Lung microvascular endothelial cell (primary cell): ENCODE measurements around the gene CELA2A. TPM values are rescaled to one million over a fixed set of nuclear protein-coding genes. Genes with fewer than 3 reads are reported as not detected.
"Not testable (repeated sequence)": the region's sequence is repeated elsewhere in the genome, so short reads cannot be mapped to it uniquely, and the experiment has no call there.

Source experiments
- DNase-seq, 2 donors: peaks; one replicate each; pipeline versions ENCODE4 v3.0.0 to v3.0.0-alpha.2; 2010; ENCODE audit warnings: low read depth in 2 of 2
- total RNA-seq: library from RNA; depleted of rRNA; stranded (reverse); fragments of >200 nt; gene quantifications from 2 replicates; pipeline ENCODE4 v1.2.1, GENCODE V29; 2014

Gene CELA2A
- total RNA-seq, 1 donor from 2014 or later: not detected

DNA sequence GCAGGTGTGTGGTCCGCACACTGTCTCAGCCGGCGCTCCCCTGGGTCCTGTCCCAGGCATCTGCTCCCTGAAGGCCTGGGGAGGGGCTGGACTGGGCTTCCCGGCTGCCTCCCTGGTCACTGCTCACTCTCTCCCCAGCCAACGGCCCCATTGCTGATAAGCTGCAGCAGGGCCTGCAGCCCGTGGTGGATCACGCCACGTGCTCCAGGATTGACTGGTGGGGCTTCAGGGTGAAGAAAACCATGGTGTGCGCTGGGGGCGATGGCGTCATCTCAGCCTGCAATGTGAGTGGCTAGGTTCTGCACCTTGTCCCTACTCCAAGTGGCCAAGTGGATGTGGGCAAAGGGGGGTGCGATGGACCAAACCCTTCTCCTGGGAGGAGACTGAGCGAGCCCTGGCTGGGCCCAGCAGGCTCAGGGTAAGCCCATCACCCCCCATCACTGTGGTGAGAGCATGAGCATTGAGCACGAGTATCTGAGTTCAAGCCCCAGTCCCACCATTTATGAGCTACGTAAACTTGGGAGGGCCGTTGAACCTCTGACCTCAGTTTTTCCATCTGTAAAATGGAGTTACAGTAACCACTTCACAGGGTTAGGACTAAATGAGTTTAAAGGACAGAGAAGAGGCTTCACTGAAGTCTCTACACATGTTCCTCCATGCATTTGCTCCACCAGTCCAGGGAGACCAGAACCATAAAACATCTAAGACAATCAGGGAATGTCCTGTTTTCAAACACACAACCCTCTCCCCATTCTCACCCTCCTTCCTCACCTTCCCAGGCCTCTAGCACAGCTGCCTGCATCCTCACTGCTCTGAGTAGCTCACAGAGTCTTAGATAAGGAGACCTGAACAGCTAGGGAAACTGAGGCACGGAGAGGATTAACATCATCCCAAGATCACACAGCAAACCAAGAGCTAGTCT lies 11.8 kb upstream of the CELA2A start:
- no peak for DNase-seq

DNA sequence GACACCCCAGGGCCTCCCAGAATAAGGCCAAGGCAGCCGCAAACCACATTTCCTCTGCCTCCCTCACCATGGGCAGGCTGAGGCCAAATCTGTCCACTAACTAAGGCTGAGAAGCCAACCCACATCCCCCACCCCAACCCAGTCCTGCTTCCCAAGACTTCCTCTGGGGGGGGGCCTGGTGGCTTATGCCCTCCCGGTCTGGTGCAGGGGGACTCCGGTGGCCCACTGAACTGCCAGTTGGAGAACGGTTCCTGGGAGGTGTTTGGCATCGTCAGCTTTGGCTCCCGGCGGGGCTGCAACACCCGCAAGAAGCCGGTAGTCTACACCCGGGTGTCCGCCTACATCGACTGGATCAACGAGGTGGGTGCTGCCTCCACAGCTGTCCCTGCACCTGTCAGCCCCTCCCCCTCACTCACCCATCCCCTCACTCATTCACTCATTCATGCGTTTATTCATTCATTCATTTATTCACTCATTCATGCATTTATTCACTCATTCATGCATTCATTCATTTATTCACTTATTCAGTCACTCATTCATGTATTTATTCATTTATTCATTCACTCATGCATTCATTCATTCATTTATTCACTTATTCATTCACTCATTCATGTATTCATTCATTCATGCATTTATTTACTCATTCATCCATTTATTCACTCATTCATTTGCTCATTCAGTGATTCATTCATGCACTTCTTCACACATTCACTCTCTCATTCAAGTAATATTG lies 11.0 kb upstream of the CELA2A start:
- no peak for DNase-seq

DNA sequence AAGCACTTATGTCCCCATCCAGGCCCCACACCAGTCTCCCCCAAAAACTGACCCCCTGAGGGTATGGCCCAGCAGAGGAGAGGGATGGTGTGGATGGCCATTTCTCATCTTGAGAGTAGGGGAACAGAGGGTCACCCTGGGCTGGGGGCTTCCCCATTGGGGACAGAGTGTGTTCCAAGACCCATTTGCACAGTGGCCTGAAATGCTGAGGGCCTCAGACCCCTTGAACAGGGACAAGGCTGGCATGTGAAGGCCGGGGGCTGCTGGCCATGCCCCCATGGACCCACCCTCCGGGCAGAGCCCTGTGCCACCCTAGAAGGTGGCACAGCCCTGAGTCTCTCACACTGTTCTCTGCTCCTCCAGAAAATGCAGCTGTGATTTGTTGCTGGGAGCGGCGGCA lies 10.3 kb upstream of the CELA2A start:
- DNase-seq: no peak

DNA sequence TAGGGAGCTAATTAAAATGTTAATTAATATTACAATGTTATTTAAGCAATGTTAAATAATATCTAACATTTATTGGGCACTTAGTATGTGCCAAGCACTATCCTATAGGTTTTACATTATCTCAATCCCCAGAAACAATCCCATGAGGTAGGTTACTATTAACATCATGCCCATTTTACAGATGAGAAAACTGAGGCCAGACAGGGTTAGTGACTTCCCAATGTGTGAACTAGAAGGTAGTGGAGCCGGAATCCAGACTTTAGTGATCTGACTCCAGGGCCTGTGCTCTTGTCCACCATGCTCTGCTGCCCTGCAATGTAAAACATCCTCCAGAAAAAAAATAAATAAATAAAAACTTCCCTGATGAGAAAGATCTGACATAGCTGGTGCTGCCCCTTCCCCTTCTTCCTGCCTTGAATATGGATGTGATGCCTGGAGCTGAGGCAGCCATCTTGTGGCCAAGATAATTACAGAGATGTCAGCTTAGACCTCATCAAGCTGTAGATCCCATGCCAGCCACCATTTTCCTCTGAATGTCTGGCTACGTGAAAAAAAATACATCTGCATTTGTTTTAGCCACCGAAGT lies 7.6 kb upstream of the CELA2A start:
- no peak for DNase-seq

DNA sequence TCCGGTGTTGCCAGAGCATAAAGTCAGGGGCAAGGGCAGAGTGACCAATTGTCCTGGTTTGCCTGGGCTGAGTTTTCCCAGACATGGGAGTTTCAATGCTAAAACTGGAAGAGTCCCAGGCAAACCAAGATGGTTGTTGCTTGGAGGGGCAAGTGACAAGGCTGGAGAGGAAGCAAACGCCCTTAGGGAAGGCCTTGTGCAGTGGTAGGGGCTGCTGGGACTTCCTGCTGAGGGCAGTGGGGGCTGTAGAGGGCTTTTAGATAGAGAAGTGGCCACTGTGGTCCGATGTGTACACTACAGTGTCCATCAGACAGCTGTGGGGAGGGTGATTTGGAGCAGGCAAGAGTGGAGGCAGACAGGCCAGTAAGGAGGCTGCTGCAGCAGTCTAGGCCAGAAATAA lies 7.0 kb upstream of the CELA2A start:
- DNase-seq: no peak

DNA sequence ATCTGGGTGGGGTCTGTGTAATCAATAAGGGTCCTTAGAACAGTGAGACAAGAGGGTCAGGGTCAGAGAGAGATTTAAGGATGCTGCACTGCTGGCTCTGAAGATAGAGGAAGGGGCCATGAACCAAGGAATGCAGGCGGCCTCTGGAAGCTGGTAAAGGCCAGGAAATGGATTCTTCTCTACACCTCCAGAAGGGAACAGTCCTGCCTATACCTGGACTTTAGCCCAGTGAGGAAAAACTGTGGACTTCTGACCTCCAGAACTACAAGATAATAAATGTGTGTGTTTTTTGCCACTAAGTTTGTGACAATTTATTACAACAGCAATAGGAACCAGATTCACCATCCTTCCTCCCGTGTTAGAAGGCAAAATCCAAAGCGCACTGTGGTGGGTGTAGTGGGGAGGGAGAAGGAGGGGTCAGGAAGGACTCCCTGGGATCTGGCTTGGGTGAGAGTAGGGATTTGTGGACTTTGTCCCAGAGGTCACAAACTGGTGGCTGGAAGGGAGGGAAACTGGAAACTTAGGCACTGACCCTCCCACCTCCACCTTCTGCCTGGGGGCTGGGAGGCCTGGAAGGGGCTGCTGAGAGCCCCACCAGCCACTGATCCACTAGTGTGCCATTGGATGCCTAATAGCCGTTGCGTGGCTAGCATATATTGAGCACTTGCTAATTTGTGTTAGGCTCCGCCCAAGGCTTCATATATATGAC lies 5.4 kb upstream of the CELA2A start:
- DNase-seq: no peak

DNA sequence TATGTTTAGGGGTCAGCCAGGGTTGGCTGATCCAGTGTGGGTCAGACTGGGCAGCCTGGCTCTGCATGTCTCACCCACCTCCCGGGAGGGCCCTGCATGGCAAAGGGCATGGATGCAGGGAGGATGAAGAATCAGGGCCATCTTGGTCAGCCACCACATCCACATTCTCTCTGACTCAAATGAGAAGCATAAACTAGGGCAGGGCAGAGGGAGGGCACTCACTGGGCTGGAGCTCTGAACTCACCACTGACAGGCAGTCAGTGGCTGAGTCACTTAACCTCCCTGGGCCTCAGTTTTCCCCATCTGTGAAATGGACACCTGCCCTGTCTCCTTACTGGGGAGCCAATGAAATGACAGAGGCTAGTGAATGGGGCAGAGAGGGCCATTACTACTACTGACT lies 4.3 kb upstream of the CELA2A start:
- no peak for DNase-seq

DNA sequence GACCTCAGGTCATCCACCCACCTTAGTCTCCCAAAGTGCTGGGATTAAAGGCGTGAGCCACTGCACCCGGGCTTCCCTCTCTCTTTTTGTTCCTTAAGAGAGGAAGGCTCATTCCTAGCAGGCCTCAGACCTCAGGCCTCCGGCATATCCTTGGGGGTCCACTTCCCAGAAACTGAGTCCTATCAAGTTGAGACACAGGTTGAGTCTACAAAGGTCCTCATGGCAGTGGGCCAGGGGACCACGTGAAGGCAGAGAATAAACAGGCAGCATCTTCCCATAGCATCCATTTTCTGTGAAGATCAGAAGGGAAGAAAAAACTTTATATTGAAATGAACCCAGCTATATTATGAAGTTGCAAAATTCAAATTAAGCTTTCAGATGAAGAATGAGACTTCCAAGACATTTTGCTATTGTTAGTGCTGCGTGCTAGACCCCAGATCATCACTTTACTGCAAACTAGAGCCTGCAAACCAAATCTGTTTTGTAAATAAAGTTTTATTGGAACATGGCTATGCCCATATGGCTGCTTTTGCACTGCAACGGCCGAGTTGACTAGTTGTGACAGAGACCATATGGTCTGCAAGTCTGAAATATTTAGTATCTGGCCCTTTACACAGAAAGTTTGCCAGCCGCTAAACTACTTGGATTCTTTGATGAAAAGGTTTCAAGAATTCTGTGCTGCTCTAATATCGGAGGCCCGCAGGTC lies 3.5 kb upstream of the CELA2A start:
- no peak for DNase-seq

DNA sequence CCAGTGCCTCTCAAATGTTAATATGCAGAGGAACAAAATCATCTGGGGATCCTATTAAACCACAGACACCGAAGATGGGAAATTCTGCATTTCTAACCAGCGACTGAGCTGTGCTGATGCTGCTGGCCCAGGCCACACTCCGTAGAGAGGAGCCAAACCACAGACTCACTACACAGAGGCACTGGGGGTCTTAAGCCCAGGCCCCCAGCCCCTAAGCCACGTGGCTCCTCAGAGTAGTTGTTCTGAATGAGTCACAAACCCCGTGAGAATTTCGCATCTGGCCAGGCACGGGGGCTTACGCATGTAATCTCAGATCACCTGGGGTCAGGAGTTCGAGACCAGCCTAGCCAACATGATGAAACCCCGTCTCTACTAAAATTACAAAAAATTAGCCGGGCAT lies 2.8 kb upstream of the CELA2A start:
- DNase-seq: no peak

DNA sequence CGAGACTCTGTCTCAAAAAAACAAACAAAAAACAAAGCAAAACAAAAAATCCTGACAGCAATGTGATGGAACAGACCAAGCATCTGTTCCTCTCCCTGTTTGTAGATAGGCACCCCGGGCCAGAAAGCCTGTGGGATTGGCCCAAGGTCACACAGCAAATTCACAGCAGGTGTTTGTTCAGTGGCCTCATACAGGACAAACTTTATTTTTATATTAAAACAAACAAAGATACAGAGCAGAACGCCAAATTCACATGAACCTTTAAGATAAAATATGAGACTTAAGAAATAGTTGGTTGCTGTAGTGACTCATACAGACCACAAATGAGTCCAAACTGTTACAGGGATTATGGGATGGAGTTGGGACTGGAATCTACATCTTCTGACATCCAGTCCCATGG lies 2.3 kb upstream of the CELA2A start:
- DNase-seq: no peak

DNA sequence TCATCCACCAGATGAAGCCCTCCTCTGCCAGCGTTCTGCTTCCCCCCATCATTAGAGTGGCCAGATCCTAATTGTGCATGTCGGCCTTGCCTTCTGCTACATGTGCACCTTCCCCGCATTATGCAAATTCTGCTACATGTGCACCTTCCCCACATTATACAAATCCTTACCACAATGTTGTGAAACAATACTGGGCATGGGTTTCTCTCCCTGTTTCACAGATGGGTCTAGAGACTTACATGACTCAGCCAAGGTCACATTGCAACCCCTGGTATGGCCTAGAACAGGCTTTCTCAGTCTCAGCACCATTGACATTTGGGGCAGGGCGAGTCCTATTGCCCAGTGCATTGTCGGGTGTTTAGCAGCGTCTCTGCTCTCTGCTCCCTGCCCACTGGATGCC lies 1.0 kb upstream of the CELA2A start:
- no peak for DNase-seq

DNA sequence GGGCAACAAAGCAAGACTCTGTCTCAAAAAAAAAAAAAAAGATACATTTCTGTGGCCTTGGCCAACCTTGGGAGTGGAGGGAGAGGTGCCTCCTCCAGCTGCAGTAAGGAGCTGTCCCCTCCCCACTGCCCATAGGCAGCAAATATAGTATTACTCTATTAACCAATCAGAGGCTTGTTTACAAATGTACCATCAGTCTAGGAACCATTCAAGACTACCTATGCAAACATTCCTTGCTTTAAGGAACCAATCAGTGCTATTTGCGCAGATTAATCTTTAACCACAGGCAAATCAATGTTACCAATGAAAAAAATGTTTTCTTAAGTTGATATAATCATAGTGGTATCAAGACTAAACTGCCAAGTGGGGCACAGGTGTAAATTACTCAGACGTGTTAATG lies 1.1 kb downstream of the CELA2A start:
- no peak for DNase-seq

DNA sequence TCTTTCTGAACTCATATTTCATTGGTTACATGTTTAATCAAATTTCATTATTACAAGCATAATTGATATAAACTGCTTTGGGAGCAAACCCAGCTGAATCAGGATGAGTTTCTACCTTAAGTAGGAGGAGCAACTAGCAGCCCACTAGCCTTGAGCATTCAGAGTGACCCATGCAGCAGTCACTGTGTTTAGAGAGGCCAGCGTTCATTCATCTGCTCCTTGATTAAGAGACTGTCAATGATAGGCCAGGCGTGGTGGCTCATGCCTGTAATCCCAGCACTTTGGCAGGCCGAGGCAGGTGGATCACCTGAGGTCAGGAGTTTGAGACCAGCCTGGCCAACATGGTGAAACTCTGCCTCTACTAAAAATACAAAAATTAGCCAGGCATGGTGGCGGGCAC lies 1.9 kb downstream of the CELA2A start:
- DNase-seq: not testable (repeated sequence)

DNA sequence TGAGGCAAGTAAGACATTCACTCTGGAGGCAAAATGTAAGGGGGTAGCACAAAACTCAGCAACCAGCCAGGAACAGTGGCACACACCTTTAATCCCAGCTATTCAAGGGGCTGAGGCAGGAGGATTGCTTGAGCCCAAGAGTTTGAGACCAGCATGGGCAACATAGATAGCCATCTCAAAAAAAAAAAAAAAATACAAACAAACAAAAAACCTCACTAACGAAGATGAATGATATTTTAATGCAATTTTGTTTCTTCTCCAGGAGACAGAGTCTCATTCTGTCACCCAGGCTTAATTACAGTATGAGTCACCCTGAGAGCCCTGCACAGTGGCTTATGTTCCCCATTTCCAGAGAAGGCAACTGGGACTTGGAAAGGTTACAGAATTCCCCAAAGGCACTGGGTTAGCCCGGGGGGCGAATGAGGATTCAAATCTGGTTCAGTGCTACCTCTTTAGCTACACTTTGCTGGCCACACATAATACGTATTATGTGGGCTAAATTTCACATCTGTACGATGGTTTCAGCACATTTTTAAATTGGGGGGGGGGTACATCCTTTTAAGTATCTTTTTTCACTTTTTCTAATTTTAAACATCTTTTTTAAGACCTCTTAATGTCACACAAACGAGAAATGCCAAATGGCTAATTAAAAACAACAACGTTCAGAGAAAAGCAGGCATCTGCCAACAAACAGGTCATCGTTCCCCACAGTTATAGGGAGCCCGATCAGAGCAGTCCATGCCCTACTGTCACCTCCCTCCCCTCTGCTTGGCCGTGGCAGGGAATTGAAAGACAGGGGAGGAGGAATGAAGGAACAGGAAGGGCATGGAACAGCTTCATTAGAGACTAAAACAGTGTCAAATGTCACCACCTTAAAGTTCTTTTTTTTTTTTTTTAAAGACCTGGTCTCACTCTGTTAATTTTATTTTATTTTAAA lies 3.5 kb downstream of the CELA2A start:
- DNase-seq: no peak

DNA sequence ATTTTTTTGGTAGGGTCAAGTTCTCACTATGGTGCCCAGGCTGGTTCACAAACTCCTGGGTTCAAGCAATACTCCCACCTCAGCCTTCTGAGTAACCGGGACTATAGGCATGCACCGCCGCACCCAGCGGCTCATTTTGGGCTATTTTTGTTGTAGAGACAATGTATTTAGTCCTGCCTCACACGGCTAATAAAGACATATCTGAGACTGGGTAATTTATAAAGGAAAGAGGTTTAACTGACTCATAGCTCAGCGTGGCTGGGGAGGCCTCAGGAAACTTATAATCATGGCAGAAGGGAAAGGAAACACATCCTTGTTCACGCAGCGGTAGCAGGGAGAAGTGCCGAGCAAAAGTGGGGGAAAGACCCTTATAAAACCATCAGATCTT lies 4.2 kb downstream of the CELA2A start:
- DNase-seq: peak in 1 of 2 donors; percentile 28

DNA sequence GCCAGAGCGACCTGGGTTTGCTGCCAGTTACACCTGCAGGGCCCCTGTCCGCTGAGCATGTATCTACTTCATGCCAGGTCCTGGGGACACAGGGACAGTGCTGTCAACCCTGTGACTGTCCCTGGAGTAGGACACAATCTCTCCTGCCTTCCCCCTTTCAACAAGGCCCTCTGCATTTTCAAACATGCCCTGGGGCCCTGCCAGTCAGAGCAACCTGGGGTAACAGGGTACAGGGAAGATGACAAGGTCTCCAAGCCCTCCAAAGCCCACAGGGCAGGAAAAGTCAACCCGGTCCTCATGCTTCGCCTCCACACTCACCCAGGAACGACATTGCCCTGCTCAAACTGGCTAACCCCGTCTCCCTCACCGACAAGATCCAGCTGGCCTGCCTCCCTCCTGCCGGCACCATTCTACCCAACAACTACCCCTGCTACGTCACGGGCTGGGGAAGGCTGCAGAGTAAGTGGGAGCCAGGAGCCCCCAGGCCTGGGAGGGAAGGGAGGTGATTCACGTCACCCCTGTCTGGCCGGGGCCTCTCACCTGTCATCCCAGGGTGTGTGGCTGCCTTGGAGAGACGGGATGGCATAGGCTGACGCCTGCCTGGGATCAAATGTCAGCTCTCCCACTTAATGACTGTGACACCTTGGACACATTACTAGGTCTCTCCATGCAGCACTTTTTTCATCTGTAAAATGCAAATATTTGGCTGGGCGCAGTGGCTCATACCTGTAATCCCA lies 6.7 kb downstream of the CELA2A start:
- DNase-seq: not testable (repeated sequence)

DNA sequence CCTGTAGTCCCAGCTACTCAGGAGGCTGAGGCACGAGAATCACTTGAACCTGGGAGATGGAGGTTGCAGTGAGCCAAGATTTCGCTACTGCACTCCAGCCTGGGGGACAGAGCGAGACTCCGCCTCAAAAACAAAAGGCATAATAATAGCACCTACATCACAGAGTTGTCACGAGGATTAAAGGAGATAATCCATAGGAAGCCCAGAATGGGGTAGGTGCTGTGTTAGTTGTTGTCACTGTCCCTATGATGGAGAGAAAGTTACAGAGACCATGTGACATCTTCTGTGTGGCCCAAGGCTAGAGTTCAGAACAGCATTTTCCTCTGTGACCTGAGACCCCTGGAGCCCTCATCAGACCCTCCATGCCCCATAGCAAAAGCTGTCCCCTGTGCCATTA lies 7.4 kb downstream of the CELA2A start:
- not testable (repeated sequence) for DNase-seq

DNA sequence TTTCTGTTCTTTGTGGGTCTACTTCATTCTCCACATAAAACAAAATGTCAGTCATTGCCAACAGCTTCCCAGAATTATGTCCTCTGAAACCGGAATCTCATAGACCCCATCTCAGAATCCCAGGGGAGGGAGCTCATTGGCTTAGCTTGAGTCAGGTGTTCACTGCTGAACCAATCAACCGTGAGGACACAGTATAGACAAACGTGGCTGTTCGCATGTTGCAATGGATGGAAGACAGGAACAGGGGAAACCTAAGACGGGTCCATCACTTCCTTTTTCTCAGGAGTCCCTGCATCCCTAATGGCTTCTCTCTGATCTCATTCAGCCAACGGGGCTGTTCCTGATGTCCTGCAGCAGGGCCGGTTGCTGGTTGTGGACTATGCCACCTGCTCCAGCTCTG lies 9.1 kb downstream of the CELA2A start:
- DNase-seq: no peak

DNA sequence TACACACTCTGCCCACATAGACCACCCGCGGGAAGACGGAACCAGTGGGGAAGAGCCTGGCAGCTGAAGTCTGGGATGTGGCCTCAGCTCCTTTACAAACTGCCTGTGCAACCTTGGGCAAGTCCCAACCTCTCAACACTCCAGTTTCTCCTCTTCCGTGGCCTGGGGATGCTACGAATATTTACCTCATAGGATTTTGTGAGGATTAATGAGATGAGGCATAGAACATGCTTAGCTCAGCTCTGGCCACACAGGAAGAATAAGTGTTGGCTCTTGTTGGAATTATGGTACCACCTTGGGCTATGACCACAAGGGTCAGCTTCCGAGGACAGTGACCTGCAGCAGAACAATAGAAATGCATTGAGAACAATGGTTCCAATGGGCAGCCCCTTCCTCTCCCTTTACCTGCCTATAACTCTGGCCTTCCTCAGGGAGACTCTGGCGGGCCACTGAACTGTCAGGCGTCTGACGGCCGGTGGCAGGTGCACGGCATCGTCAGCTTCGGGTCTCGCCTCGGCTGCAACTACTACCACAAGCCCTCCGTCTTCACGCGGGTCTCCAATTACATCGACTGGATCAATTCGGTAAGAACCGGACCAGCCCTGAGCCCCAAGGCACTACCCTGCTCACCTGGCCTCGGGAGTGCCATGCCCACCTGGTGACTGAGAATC lies 10.6 kb downstream of the CELA2A start:
- not testable (repeated sequence) for DNase-seq
